Smooth muscle cell (in vitro differentiated cells): Measurements from ENCODE around the gene EIF3A. TPM values are rescaled to one million over a fixed set of nuclear protein-coding genes. Genes with fewer than 3 reads are reported as not detected.
A peak's percentile ranks its signal among the peaks of the same experiment; 100 is the strongest.

Source experiments
- DNase-seq: peaks from one replicate; lab custom pipeline; 2025; ENCODE audit not compliant: unreplicated experiment; lab: John Stamatoyannopoulos, UW
- H2AFZ ChIP-seq: fragments of 200-600 bp; sonication (generic); 2 replicates; pipeline ENCODE4 v1.6.0; 2016; ENCODE audit warnings: antibody characterized with exemption, low read depth, mild to moderate bottlenecking
- H3F3A ChIP-seq: fragments of 200-600 bp; sonication (generic); 2 replicates; pipeline ENCODE4 v1.6.0; 2017; ENCODE audit warnings: antibody characterized with exemption, low read depth
- H3K27ac ChIP-seq: fragments of 200-600 bp; sonication (generic); 2 replicates; pipeline ENCODE4 v1.5.1; 2016; ENCODE audit warnings: low read depth, mild to moderate bottlenecking
- H3K27me3 ChIP-seq: fragments of 200-600 bp; sonication (generic); 2 replicates; pipeline ENCODE4 v1.6.1; 2016; ENCODE audit warnings: low read depth, mild to moderate bottlenecking
- H3K36me3 ChIP-seq: fragments of 200-600 bp; sonication (generic); 2 replicates; pipeline ENCODE4 v1.5.1; 2016; ENCODE audit warnings: low read depth
- H3K4me1 ChIP-seq: fragments of 200-600 bp; sonication (generic); 2 replicates; pipeline ENCODE4 v1.5.1; 2016; ENCODE audit warnings: low read depth
- H3K4me2 ChIP-seq: fragments of 200-600 bp; sonication (generic); 2 replicates; pipeline ENCODE4 v1.6.0; 2016; ENCODE audit warnings: mild to moderate bottlenecking
- H3K4me3 ChIP-seq: fragments of 200-600 bp; sonication (generic); 2 replicates; pipeline ENCODE4 v1.5.1; 2016; ENCODE audit warnings: mild to moderate bottlenecking
- H3K79me2 ChIP-seq: fragments of 200-600 bp; sonication (generic); 2 replicates; pipeline ENCODE4 v1.6.0; 2016; ENCODE audit warnings: low read depth, mild to moderate bottlenecking
- H3K9ac ChIP-seq: fragments of 200-600 bp; sonication (generic); 2 replicates; pipeline ENCODE4 v1.6.0; 2016; ENCODE audit warnings: low read depth
- H3K9me3 ChIP-seq: fragments of 200-600 bp; sonication (generic); replicated peaks from 2 replicates; pipeline ENCODE4 v1.5.1; 2016; ENCODE audit warnings: low read depth
- H4K20me1 ChIP-seq: fragments of 200-600 bp; sonication (generic); 2 replicates; pipeline ENCODE4 v1.6.0; 2016; ENCODE audit warnings: low read depth
- CTCF ChIP-seq: fragments of 200-600 bp; sonication (generic); IDR thresholded peaks from 2 replicates; pipeline ENCODE4 v1.5.1; 2017; ENCODE audit warnings: borderline replicate concordance, mild to moderate bottlenecking, antibody characterized with exemption; ENCODE audit not compliant: insufficient read depth, poor library complexity, severe bottlenecking
- WGBS: methylation state at CpG from one replicate; pipeline ENCODE4 v1.1.7; 2016; ENCODE audit warnings: low lambda C conversion rate; 5-methylcytosine and 5-hydroxymethylcytosine counted together
- polyA plus RNA-seq: library from polyadenylated mRNA; unstranded; fragments of >200 nt; fragmentation: Nextera tagmentation; extraction: Ambion mirVana; gene quantifications from 2 replicates; pipeline ENCODE4 v1.2.1, GENCODE V29; 2016
- total RNA-seq: library from RNA; depleted of rRNA; stranded (reverse); fragments of >200 nt; gene quantifications from 2 replicates; pipeline ENCODE4 v1.2.3, GENCODE V29; 2014

The EIF3A gene
- total and polyA plus RNA-seq, 2 experiments from 2014 or later: 37.9 to 95.0 TPM

DNA sequence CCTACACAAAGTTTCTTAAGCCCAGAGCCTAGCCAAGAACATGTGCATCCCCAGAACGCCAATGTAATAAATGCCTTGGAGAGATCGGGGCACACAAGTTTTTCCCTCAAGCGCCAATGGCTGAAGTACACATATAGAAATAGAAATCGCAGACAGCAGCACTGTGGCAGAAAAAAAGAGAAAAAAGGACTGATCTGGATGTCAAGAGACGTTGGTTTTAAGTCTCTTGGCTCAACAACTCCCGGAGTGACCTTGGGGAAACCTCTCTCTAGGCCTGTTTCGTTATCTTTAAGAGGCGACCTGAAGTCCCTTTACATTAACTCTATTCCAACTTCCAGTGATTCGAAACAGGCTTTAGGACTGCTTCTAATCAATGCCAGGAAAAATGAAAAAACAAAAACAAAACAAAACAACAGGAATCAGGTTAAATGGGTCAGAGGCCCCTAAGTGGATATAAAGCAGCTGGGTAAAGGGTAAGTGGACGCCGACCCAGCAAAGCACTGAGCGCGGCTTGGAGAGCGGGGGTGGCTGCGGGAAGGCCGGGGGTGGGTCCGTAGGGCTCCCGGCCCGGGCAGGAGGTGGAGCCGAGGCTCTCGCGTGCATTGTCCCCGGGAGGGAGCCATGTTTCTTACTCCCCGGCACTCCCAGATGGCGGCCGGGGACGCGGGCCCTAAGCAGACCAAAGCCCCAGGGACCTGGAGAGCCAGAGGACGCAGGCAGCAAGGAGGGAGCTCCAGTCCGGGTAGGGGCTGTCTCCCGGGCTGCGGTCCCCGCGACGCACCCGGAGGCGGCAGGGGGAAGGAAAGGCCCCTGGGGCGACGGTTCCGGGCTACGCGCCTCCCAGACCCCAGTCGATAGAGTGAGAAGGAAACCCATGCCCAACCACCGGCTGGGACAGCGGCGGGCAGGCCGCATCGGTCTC lies 757 bp downstream of the EIF3A start:
- no peak for TF ChIP-seq CTCF
- Histone ChIP-seq H3K27me3 (no peaks in the 10 kb centered on the region), H3K4me2 (peak overlapping the region; percentile 92), H3K27ac (peak overlapping the region; percentile 92), H3K9ac (peak overlapping the region; percentile 100), H3K4me3 (peak overlapping the region; percentile 96), H3F3A (no peaks in the 10 kb centered on the region), H4K20me1 (peaks cover 51% of the 10 kb centered on the region), H3K36me3 (no peaks in the 10 kb centered on the region), H3K4me1 (peaks cover 17% of the 10 kb centered on the region), H2AFZ (peak overlapping the region; percentile 62), H3K9me3 (no peaks in the 10 kb centered on the region), H3K79me2 (peaks cover 62% of the 10 kb centered on the region)
- under 1% methylated on average over 33 of the region's 48 CpGs for WGBS
- peak; percentile 60 for DNase-seq

GRCh38 chr10:119078422-119079179 lies 2.0 kb downstream of the EIF3A start:
- Histone ChIP-seq H3K4me1 (peaks cover 17% of the 10 kb centered on the region), H3K4me3 (peak overlapping the region; percentile 96), H2AFZ (no peak overlapping the region), H3F3A (peaks cover 2% of the 10 kb centered on the region), H3K9me3 (no peaks in the 10 kb centered on the region), H3K27me3 (no peaks in the 10 kb centered on the region), H3K4me2 (peak overlapping the region; percentile 92), H3K27ac (peak overlapping the region; percentile 92), H4K20me1 (peaks cover 64% of the 10 kb centered on the region), H3K36me3 (no peaks in the 10 kb centered on the region), H3K9ac (peak overlapping the region; percentile 100), H3K79me2 (peaks cover 74% of the 10 kb centered on the region)
- no peak for TF ChIP-seq CTCF
- no peak for DNase-seq
- 38% methylated on average over 10 of the region's 10 CpGs for WGBS

DNA sequence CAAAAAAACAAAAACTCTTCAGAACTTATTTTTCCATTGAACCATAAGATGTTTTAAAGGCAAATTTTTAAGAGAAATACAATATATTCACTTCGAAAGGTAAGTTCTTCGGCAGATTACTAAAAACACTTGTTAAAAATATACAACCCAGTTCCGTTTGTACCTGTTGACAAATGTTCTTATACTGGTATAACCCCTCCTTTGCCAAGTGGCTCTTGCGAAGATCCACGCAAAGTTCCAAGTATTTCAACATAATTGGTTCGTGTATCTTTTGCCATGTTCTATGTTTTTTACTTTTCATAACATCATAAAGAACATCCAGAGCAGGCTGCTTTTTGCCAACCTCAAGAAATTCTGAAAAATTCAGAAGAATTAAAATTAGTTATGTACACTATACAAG lies 7.0 kb downstream of the EIF3A start:
- peaks cover 100% of the 10 kb centered on the region for H4K20me1 ChIP-seq
- 98% methylated on average over 6 of the region's 6 CpGs for WGBS

More for the DNA sequence above, 7.0 kb downstream of the EIF3A start:
- H3K36me3 ChIP-seq: peaks cover 31% of the 10 kb centered on the region
- H3F3A ChIP-seq: peaks cover 12% of the 10 kb centered on the region
- peaks cover 100% of the 10 kb centered on the region for H3K79me2 ChIP-seq
- H3K9ac ChIP-seq: no peak overlapping the region
- TF ChIP-seq CTCF: no peak
- no peak overlapping the region for H3K4me3 ChIP-seq
- H2AFZ ChIP-seq: no peak overlapping the region
- peaks cover 9% of the 10 kb centered on the region for H3K4me1 ChIP-seq
- peak overlapping the region; percentile 4 for H3K27ac ChIP-seq
- H3K9me3 ChIP-seq: no peaks in the 10 kb centered on the region
- H3K27me3 ChIP-seq: no peaks in the 10 kb centered on the region
- no peak for DNase-seq
- no peak overlapping the region for H3K4me2 ChIP-seq
